Stimulated activated CD4-positive, alpha-beta T cell treated with anti-CD3 and anti-CD28 coated beads, Interleukin-4, amount 100 ng/mL, for 1 hour (primary cell): ENCODE data around the gene KRTAP10-1.
A peak's percentile ranks its signal among the peaks of the same experiment; 100 is the strongest.
"Not testable (repeated sequence)": the region's sequence is repeated elsewhere in the genome, so short reads cannot be mapped to it uniquely, and the experiment has no call there.

Experiments
- DNase-seq: peaks from one replicate; pipeline ENCODE4 v3.0.0-alpha.2; 2020

Gene KRTAP10-1

GRCh38 chr21:44539991-44540666 is at the start of gene KRTAP10-1:
Gene KRTAP10-1, minus strand, starts transcription at chr21:44540195. Its CDS starts 45 bp downstream, at chr21:44540150.
- DNase-seq = no peak

- no peak for DNase-seq
Observed at GRCh38 chr21:44589094-44589493, 49.1 kb upstream of the KRTAP10-1 start.

- DNase-seq = no peak
Observed at GRCh38 chr21:44585892-44586291, 45.9 kb upstream of the KRTAP10-1 start.

GRCh38 chr21:44583800-44584147 is 43.8 kb upstream of the KRTAP10-1 start:
- peak; percentile 24 for DNase-seq

GRCh38 chr21:44583089-44583799 is 43.2 kb upstream of the KRTAP10-1 start:
- no peak for DNase-seq

GRCh38 chr21:44582055-44582454 is 42.1 kb upstream of the KRTAP10-1 start:
- DNase-seq = no peak

GRCh38 chr21:44581158-44581557 is 41.2 kb upstream of the KRTAP10-1 start:
- no peak for DNase-seq

- DNase-seq = not testable (repeated sequence)
Observed at GRCh38 chr21:44580231-44580821, 40.3 kb upstream of the KRTAP10-1 start, which contains the start of gene KRTAP10-5. Gene KRTAP10-5, minus strand, starts transcription at chr21:44580604. Its CDS starts 26 bp downstream, at chr21:44580578.

- DNase-seq = no peak
Observed at GRCh38 chr21:44579833-44580144, 39.8 kb upstream of the KRTAP10-1 start.

- DNase-seq = no peak
Observed at GRCh38 chr21:44579056-44579832, 39.2 kb upstream of the KRTAP10-1 start.

GRCh38 chr21:44578371-44579055 is 38.5 kb upstream of the KRTAP10-1 start:
- DNase-seq = no peak

- no peak for DNase-seq
Observed at GRCh38 chr21:44576025-44576420, 36.0 kb upstream of the KRTAP10-1 start.

- DNase-seq = no peak
Observed at GRCh38 chr21:44575307-44576024, 35.5 kb upstream of the KRTAP10-1 start.

- no peak for DNase-seq
Observed at GRCh38 chr21:44574457-44575306, 34.7 kb upstream of the KRTAP10-1 start.

GRCh38 chr21:44573630-44574456 is 33.8 kb upstream of the KRTAP10-1 start, which contains the start of gene KRTAP10-4:
Gene KRTAP10-4, plus strand, starts transcription at chr21:44573729. Its CDS starts 30 bp downstream, at chr21:44573759.
- not testable (repeated sequence) for DNase-seq

GRCh38 chr21:44572959-44573583 is 33.1 kb upstream of the KRTAP10-1 start:
- DNase-seq = no peak

GRCh38 chr21:44571844-44572782 is 32.1 kb upstream of the KRTAP10-1 start:
- DNase-seq = no peak

GRCh38 chr21:44571296-44571695 is 31.3 kb upstream of the KRTAP10-1 start:
- no peak for DNase-seq
